Testis (tissue), 2 donors: ENCODE results near the gene KYAT1.
"Not testable (repeated sequence)": the region's sequence is repeated elsewhere in the genome, so short reads cannot be mapped to it uniquely, and the experiment has no call there.

Experiments
- POLR2A ChIP-seq: fragments of 450-650 bp; IDR thresholded peaks from one replicate; pipeline ENCODE4 v1.6.1; 2017; ENCODE audit warnings: antibody characterized with exemption, mild to moderate bottlenecking, moderate library complexity
- TF ChIP-seq, protein P1 (sequence below), 3 experiments: fragments of 450-650 bp in 2 of 3; fragments of 200-600 bp in 1 of 3; sonication (generic) in 1 of 3; IDR thresholded peaks; one replicate each; pipeline ENCODE4 v1.5.1; 2016 to 2019; ENCODE audit warnings: antibody characterized with exemption in 3 of 3, mild to moderate bottlenecking in 2 of 3, moderate library complexity in 1 of 3

GRCh38 chr9:128851024-128851423 is 30.7 kb downstream of the KYAT1 start:
- TF ChIP-seq POLR2A, result not testable (repeated sequence)
- TF ChIP-seq, protein P1, sequence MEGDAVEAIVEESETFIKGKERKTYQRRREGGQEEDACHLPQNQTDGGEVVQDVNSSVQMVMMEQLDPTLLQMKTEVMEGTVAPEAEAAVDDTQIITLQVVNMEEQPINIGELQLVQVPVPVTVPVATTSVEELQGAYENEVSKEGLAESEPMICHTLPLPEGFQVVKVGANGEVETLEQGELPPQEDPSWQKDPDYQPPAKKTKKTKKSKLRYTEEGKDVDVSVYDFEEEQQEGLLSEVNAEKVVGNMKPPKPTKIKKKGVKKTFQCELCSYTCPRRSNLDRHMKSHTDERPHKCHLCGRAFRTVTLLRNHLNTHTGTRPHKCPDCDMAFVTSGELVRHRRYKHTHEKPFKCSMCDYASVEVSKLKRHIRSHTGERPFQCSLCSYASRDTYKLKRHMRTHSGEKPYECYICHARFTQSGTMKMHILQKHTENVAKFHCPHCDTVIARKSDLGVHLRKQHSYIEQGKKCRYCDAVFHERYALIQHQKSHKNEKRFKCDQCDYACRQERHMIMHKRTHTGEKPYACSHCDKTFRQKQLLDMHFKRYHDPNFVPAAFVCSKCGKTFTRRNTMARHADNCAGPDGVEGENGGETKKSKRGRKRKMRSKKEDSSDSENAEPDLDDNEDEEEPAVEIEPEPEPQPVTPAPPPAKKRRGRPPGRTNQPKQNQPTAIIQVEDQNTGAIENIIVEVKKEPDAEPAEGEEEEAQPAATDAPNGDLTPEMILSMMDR (IDR thresholded peaks at IDR 0.05), result not testable (repeated sequence)
